ENCODE measurements around the gene ATP1B1. TPM values are rescaled to one million over a fixed set of nuclear protein-coding genes. Genes with fewer than 3 reads are reported as not detected.

ATP1B1 gene
- polyA plus RNA-seq, 1 donor (not counting 4 experiments of a cell fraction or from before 2014, with no cell fraction given) = 30.0 TPM

- Histone ChIP-seq H3K27ac (ENCODE audit: control insufficient read depth, insufficient read depth, low read length) (no peak overlapping the region), H3K9me1 (ENCODE audit: control insufficient read depth, extremely low read depth, insufficient read depth, low read length) (no peaks in the 10 kb centered on the region), H3K4me1 (ENCODE audit: control insufficient read depth, extremely low read depth, insufficient read depth, low read length) (peaks cover 28% of the 10 kb centered on the region), H4K20me1 (ENCODE audit: control insufficient read depth, extremely low read depth, insufficient read depth, low read length) (no peaks in the 10 kb centered on the region), H3K36me3 (ENCODE audit: control insufficient read depth in 2 of 2, extremely low read depth in 1 of 2, insufficient read depth in 2 of 2, low read length in 2 of 2) (no peaks in the 10 kb centered on the region), H2AFZ (ENCODE audit: control insufficient read depth, low read length) (no peak overlapping the region), H3K9me3 (ENCODE audit: control insufficient read depth, low read depth, low read length) (no peaks in the 10 kb centered on the region), H3K4me3 (ENCODE audit: control insufficient read depth in 2 of 3, extremely low read depth in 1 of 3, insufficient read depth in 2 of 3, low read depth in 1 of 3, low read length in 3 of 3) (no peak overlapping the region), H3K27me3 (ENCODE audit: control insufficient read depth, extremely low read depth, insufficient read depth, low read length) (peaks cover 30% of the 10 kb centered on the region), H3K4me2 (ENCODE audit: control insufficient read depth, extremely low read depth, insufficient read depth, low read depth, low read length) (no peak overlapping the region), H3K79me2 (ENCODE audit: control insufficient read depth, insufficient read depth, low read length) (peaks cover 18% of the 10 kb centered on the region), H3K9ac (ENCODE audit: control insufficient read depth, extremely low read depth, insufficient read depth, low read length) (no peak overlapping the region)
- TF ChIP-seq CTCF (optimal IDR thresholded peaks at IDR 0.05 in 1 of 3, IDR thresholded peaks at IDR 0.05 in 1 of 3, conservative IDR thresholded peaks at IDR 0.05 in 1 of 3; ENCODE audit: extremely low read depth in 1 of 3, insufficient read depth in 2 of 3, low read length in 3 of 3) = no peak
- no peak for TF ChIP-seq EZH2 (IDR thresholded peaks at IDR 0.05; ENCODE audit: low read length)
- DNase-seq (ENCODE audit: low read depth, low spot score) = no peak
- dilution Hi-C loops (cut with MboI; ENCODE audit: extremely low pct_ligation_motif_present, low sequenced_read_pairs) = no loop called here
- FAIRE-seq = no peak
Observed at GRCh38 chr1:169103480-169103893, 3.0 kb upstream of the ATP1B1 start.

DNA sequence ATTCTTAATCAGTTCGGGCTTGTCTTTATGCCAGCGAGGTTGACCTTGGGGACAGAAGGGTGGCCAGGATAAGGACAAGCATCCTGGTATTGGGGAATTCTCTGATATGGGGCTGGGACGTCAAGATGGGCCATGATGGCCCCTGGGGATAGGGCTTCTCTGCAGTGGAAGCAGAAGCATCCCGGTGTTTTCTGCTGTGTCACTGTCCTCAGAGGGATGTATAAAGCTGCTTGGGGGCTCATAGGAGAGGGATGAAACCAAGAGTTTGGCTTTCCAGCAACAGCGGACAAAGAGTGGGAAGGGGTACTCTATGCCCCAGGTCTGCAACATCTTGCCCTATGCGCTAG, 1.4 kb upstream of the ATP1B1 start:
- H3K9me3 ChIP-seq (ENCODE audit: control insufficient read depth, low read depth, low read length) = no peaks in the 10 kb centered on the region
- H3K27ac ChIP-seq (ENCODE audit: control insufficient read depth, insufficient read depth, low read length) = no peak overlapping the region
- H3K4me1 ChIP-seq (ENCODE audit: control insufficient read depth, extremely low read depth, insufficient read depth, low read length) = peaks cover 44% of the 10 kb centered on the region
- H3K9ac ChIP-seq (ENCODE audit: control insufficient read depth, extremely low read depth, insufficient read depth, low read length) = no peak overlapping the region
- TF ChIP-seq CTCF (optimal IDR thresholded peaks at IDR 0.05 in 1 of 3, IDR thresholded peaks at IDR 0.05 in 1 of 3, conservative IDR thresholded peaks at IDR 0.05 in 1 of 3; ENCODE audit: extremely low read depth in 1 of 3, insufficient read depth in 2 of 3, low read length in 3 of 3) (no peak), EZH2 (IDR thresholded peaks at IDR 0.05; ENCODE audit: low read length) (no peak)
- no peak overlapping the region for H3K4me2 ChIP-seq (ENCODE audit: control insufficient read depth, extremely low read depth, insufficient read depth, low read depth, low read length)
- dilution Hi-C loops (cut with MboI; ENCODE audit: extremely low pct_ligation_motif_present, low sequenced_read_pairs) = no loop called here
- no peak overlapping the region for H2AFZ ChIP-seq (ENCODE audit: control insufficient read depth, low read length)
- no peak for DNase-seq (ENCODE audit: low read depth, low spot score)
- no peaks in the 10 kb centered on the region for H3K9me1 ChIP-seq (ENCODE audit: control insufficient read depth, extremely low read depth, insufficient read depth, low read length)
- H3K4me3 ChIP-seq (ENCODE audit: control insufficient read depth in 2 of 3, extremely low read depth in 1 of 3, insufficient read depth in 2 of 3, low read depth in 1 of 3, low read length in 3 of 3) = no peak overlapping the region
- no peak for FAIRE-seq
- H4K20me1 ChIP-seq (ENCODE audit: control insufficient read depth, extremely low read depth, insufficient read depth, low read length) = no peaks in the 10 kb centered on the region
- peaks cover 34% of the 10 kb centered on the region for H3K79me2 ChIP-seq (ENCODE audit: control insufficient read depth, insufficient read depth, low read length)
- no peaks in the 10 kb centered on the region for H3K36me3 ChIP-seq (ENCODE audit: control insufficient read depth in 2 of 2, extremely low read depth in 1 of 2, insufficient read depth in 2 of 2, low read length in 2 of 2)
- peaks cover 30% of the 10 kb centered on the region for H3K27me3 ChIP-seq (ENCODE audit: control insufficient read depth, extremely low read depth, insufficient read depth, low read length)
